ENCODE measurements around the gene PALLD. TPM values are rescaled to one million over a fixed set of nuclear protein-coding genes. Genes with fewer than 3 reads are reported as not detected.

The PALLD gene
- total and polyA plus RNA-seq, 2 of the 13 experiments (the other 11 are each of a cell fraction or from before 2014, with no cell fraction given) = 0.50 to 1.5 TPM

DNA sequence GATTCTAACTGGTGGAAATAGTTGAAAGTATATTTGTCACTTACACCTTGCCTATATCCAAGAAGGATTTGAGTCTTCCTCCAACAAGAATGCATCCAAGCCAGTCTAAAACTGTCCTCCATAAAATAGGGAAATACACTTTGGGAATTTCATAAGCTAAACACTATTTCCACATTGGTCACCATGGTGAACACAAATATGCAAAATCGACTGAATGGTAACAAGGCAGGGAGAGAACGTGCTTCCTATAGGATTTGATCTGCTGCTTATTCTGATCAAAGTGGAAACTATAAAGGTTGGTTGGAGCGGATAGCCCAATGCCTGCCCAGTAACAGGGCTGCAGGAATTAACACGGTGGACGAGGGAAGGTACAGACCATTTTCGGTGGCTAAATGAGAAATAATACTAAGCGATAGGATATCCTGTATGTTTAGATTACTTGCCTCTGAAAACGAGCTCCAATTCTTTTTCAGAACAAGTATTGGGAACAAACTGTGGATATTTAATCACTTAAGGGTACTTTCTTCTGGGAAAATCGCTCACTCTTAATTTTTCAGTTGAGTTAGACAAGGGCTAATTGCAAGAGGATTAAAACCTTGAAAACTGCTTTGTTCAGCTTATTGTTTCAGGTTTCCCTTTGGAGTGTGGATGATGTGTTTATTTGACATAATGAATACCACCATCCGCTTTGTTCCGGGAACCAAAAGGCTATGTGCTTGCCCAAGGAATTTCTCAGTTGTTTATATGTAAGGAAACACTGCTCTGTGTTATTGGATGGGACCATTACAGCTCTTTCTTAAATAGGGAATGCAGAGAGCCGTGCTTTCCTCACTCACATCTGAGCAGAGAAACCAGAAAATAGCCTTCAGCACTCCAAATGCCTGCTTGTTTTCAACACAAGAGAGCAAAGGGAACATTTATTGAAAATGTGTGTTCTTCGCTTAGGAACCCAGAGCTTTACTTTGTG is 318.8 kb downstream of the PALLD start (continued):
- TF ChIP-seq, protein P1, sequence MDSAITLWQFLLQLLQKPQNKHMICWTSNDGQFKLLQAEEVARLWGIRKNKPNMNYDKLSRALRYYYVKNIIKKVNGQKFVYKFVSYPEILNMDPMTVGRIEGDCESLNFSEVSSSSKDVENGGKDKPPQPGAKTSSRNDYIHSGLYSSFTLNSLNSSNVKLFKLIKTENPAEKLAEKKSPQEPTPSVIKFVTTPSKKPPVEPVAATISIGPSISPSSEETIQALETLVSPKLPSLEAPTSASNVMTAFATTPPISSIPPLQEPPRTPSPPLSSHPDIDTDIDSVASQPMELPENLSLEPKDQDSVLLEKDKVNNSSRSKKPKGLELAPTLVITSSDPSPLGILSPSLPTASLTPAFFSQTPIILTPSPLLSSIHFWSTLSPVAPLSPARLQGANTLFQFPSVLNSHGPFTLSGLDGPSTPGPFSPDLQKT (CRISPR knock-in tag; IDR thresholded peaks at IDR 0.05; ENCODE audit: borderline replicate concordance) = no peak
- TF ChIP-seq THAP11 (CRISPR knock-in tag; IDR thresholded peaks at IDR 0.05) (no peak), MEIS2 (CRISPR knock-in tag; IDR thresholded peaks at IDR 0.05) (no peak), ZNF563 (CRISPR knock-in tag; IDR thresholded peaks at IDR 0.05) (no peak), ZSCAN12 (CRISPR knock-in tag; IDR thresholded peaks at IDR 0.05) (no peak), STAG1 (CRISPR knock-in tag; IDR thresholded peaks at IDR 0.05) (no peak), ZNF557 (CRISPR knock-in tag; IDR thresholded peaks at IDR 0.05) (no peak), ZNF354B (CRISPR knock-in tag; IDR thresholded peaks at IDR 0.05) (no peak), NFKBIZ (CRISPR knock-in tag; IDR thresholded peaks at IDR 0.05) (no peak)
- TF ChIP-seq, protein P2, sequence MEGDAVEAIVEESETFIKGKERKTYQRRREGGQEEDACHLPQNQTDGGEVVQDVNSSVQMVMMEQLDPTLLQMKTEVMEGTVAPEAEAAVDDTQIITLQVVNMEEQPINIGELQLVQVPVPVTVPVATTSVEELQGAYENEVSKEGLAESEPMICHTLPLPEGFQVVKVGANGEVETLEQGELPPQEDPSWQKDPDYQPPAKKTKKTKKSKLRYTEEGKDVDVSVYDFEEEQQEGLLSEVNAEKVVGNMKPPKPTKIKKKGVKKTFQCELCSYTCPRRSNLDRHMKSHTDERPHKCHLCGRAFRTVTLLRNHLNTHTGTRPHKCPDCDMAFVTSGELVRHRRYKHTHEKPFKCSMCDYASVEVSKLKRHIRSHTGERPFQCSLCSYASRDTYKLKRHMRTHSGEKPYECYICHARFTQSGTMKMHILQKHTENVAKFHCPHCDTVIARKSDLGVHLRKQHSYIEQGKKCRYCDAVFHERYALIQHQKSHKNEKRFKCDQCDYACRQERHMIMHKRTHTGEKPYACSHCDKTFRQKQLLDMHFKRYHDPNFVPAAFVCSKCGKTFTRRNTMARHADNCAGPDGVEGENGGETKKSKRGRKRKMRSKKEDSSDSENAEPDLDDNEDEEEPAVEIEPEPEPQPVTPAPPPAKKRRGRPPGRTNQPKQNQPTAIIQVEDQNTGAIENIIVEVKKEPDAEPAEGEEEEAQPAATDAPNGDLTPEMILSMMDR (CRISPR knock-in tag; IDR thresholded peaks at IDR 0.05) = no peak
- TF ChIP-seq, protein P3, sequence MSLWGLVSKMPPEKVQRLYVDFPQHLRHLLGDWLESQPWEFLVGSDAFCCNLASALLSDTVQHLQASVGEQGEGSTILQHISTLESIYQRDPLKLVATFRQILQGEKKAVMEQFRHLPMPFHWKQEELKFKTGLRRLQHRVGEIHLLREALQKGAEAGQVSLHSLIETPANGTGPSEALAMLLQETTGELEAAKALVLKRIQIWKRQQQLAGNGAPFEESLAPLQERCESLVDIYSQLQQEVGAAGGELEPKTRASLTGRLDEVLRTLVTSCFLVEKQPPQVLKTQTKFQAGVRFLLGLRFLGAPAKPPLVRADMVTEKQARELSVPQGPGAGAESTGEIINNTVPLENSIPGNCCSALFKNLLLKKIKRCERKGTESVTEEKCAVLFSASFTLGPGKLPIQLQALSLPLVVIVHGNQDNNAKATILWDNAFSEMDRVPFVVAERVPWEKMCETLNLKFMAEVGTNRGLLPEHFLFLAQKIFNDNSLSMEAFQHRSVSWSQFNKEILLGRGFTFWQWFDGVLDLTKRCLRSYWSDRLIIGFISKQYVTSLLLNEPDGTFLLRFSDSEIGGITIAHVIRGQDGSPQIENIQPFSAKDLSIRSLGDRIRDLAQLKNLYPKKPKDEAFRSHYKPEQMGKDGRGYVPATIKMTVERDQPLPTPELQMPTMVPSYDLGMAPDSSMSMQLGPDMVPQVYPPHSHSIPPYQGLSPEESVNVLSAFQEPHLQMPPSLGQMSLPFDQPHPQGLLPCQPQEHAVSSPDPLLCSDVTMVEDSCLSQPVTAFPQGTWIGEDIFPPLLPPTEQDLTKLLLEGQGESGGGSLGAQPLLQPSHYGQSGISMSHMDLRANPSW (CRISPR knock-in tag; IDR thresholded peaks at IDR 0.05; ENCODE audit: borderline replicate concordance) = no peak
